ENCODE results near the gene MIOS.

The MIOS gene

GRCh38 chr7:7607010-7607409, 40.3 kb downstream of the MIOS start:
- Histone ChIP-seq H3K4me3 (ENCODE audit: low read length) (no peak overlapping the region), H3K9ac (ENCODE audit: low read length) (no peak overlapping the region), H3K27me3 (ENCODE audit: control insufficient read depth, insufficient read depth, low read length) (no peaks in the 10 kb centered on the region), H3K9me3 (ENCODE audit: control insufficient read depth, low read length) (no peaks in the 10 kb centered on the region), H3K4me1 (ENCODE audit: control insufficient read depth, insufficient read depth, low read length) (no peaks in the 10 kb centered on the region), H3K36me3 (ENCODE audit: control insufficient read depth, insufficient read depth, low read length) (no peaks in the 10 kb centered on the region)

- Histone ChIP-seq H3K4me1 (ENCODE audit: control insufficient read depth, insufficient read depth, low read length) (no peaks in the 10 kb centered on the region), H3K9me3 (ENCODE audit: control insufficient read depth, low read length) (no peaks in the 10 kb centered on the region), H3K27me3 (ENCODE audit: control insufficient read depth, insufficient read depth, low read length) (no peaks in the 10 kb centered on the region), H3K9ac (ENCODE audit: low read length) (no peak overlapping the region), H3K36me3 (ENCODE audit: control insufficient read depth, insufficient read depth, low read length) (no peaks in the 10 kb centered on the region), H3K4me3 (ENCODE audit: low read length) (no peak overlapping the region)
These were observed 42.6 kb downstream of the MIOS start for GRCh38 chr7:7609330-7609729.

- no peak overlapping the region for H3K4me3 ChIP-seq (ENCODE audit: low read length)
- no peaks in the 10 kb centered on the region for H3K4me1 ChIP-seq (ENCODE audit: control insufficient read depth, insufficient read depth, low read length)
- no peaks in the 10 kb centered on the region for H3K36me3 ChIP-seq (ENCODE audit: control insufficient read depth, insufficient read depth, low read length)
- no peaks in the 10 kb centered on the region for H3K27me3 ChIP-seq (ENCODE audit: control insufficient read depth, insufficient read depth, low read length)
- H3K9ac ChIP-seq (ENCODE audit: low read length): no peak overlapping the region
- H3K9me3 ChIP-seq (ENCODE audit: control insufficient read depth, low read length): no peaks in the 10 kb centered on the region
These were observed 45.8 kb downstream of the MIOS start for GRCh38 chr7:7612519-7612918.

- Histone ChIP-seq H3K9ac (ENCODE audit: low read length) (no peak overlapping the region), H3K27me3 (ENCODE audit: control insufficient read depth, insufficient read depth, low read length) (no peaks in the 10 kb centered on the region), H3K9me3 (ENCODE audit: control insufficient read depth, low read length) (no peaks in the 10 kb centered on the region), H3K36me3 (ENCODE audit: control insufficient read depth, insufficient read depth, low read length) (no peaks in the 10 kb centered on the region), H3K4me1 (ENCODE audit: control insufficient read depth, insufficient read depth, low read length) (no peaks in the 10 kb centered on the region), H3K4me3 (ENCODE audit: low read length) (no peak overlapping the region)
These were observed 46.5 kb downstream of the MIOS start for GRCh38 chr7:7613210-7613609.

- no peaks in the 10 kb centered on the region for H3K36me3 ChIP-seq (ENCODE audit: control insufficient read depth, insufficient read depth, low read length)
- no peaks in the 10 kb centered on the region for H3K4me1 ChIP-seq (ENCODE audit: control insufficient read depth, insufficient read depth, low read length)
- no peaks in the 10 kb centered on the region for H3K27me3 ChIP-seq (ENCODE audit: control insufficient read depth, insufficient read depth, low read length)
- H3K9ac ChIP-seq (ENCODE audit: low read length): no peak overlapping the region
- no peaks in the 10 kb centered on the region for H3K9me3 ChIP-seq (ENCODE audit: control insufficient read depth, low read length)
- no peak overlapping the region for H3K4me3 ChIP-seq (ENCODE audit: low read length)
These were observed 47.5 kb downstream of the MIOS start for GRCh38 chr7:7614018-7614741.

GRCh38 chr7:7617550-7617949, 50.9 kb downstream of the MIOS start:
- no peak overlapping the region for H3K9ac ChIP-seq (ENCODE audit: low read length)
- H3K4me1 ChIP-seq (ENCODE audit: control insufficient read depth, insufficient read depth, low read length): no peaks in the 10 kb centered on the region
- H3K4me3 ChIP-seq (ENCODE audit: low read length): no peak overlapping the region
- no peaks in the 10 kb centered on the region for H3K27me3 ChIP-seq (ENCODE audit: control insufficient read depth, insufficient read depth, low read length)
- no peaks in the 10 kb centered on the region for H3K36me3 ChIP-seq (ENCODE audit: control insufficient read depth, insufficient read depth, low read length)
- H3K9me3 ChIP-seq (ENCODE audit: control insufficient read depth, low read length): no peaks in the 10 kb centered on the region

- Histone ChIP-seq H3K4me3 (ENCODE audit: low read length) (no peak overlapping the region), H3K36me3 (ENCODE audit: control insufficient read depth, insufficient read depth, low read length) (no peaks in the 10 kb centered on the region), H3K27me3 (ENCODE audit: control insufficient read depth, insufficient read depth, low read length) (no peaks in the 10 kb centered on the region), H3K9me3 (ENCODE audit: control insufficient read depth, low read length) (no peaks in the 10 kb centered on the region), H3K9ac (ENCODE audit: low read length) (no peak overlapping the region), H3K4me1 (ENCODE audit: control insufficient read depth, insufficient read depth, low read length) (no peaks in the 10 kb centered on the region)
These were observed 51.7 kb downstream of the MIOS start for GRCh38 chr7:7618410-7618809.

GRCh38 chr7:7620236-7620635, 53.6 kb downstream of the MIOS start:
- no peaks in the 10 kb centered on the region for H3K4me1 ChIP-seq (ENCODE audit: control insufficient read depth, insufficient read depth, low read length)
- no peaks in the 10 kb centered on the region for H3K27me3 ChIP-seq (ENCODE audit: control insufficient read depth, insufficient read depth, low read length)
- H3K4me3 ChIP-seq (ENCODE audit: low read length): no peak overlapping the region
- H3K9ac ChIP-seq (ENCODE audit: low read length): no peak overlapping the region
- no peaks in the 10 kb centered on the region for H3K9me3 ChIP-seq (ENCODE audit: control insufficient read depth, low read length)
- H3K36me3 ChIP-seq (ENCODE audit: control insufficient read depth, insufficient read depth, low read length): no peaks in the 10 kb centered on the region

GRCh38 chr7:7620644-7621210, 54.0 kb downstream of the MIOS start:
- Histone ChIP-seq H3K27me3 (ENCODE audit: control insufficient read depth, insufficient read depth, low read length) (no peaks in the 10 kb centered on the region), H3K9ac (ENCODE audit: low read length) (no peak overlapping the region), H3K36me3 (ENCODE audit: control insufficient read depth, insufficient read depth, low read length) (no peaks in the 10 kb centered on the region), H3K4me3 (ENCODE audit: low read length) (no peak overlapping the region), H3K9me3 (ENCODE audit: control insufficient read depth, low read length) (no peaks in the 10 kb centered on the region), H3K4me1 (ENCODE audit: control insufficient read depth, insufficient read depth, low read length) (no peaks in the 10 kb centered on the region)

GRCh38 chr7:7628476-7628875, 61.8 kb downstream of the MIOS start:
- no peak overlapping the region for H3K9ac ChIP-seq (ENCODE audit: low read length)

GRCh38 chr7:7630626-7631329, 64.1 kb downstream of the MIOS start:
- H3K27me3 ChIP-seq (ENCODE audit: control insufficient read depth, insufficient read depth, low read length): no peaks in the 10 kb centered on the region
- no peaks in the 10 kb centered on the region for H3K36me3 ChIP-seq (ENCODE audit: control insufficient read depth, insufficient read depth, low read length)
- no peaks in the 10 kb centered on the region for H3K9me3 ChIP-seq (ENCODE audit: control insufficient read depth, low read length)
- no peaks in the 10 kb centered on the region for H3K4me1 ChIP-seq (ENCODE audit: control insufficient read depth, insufficient read depth, low read length)
- H3K4me3 ChIP-seq (ENCODE audit: low read length): no peak overlapping the region
- H3K9ac ChIP-seq (ENCODE audit: low read length): no peak overlapping the region

More at GRCh38 chr7:7628476-7628875, 61.8 kb downstream of the MIOS start:
- H3K36me3 ChIP-seq (ENCODE audit: control insufficient read depth, insufficient read depth, low read length): no peaks in the 10 kb centered on the region
- H3K9me3 ChIP-seq (ENCODE audit: control insufficient read depth, low read length): no peaks in the 10 kb centered on the region
- H3K4me3 ChIP-seq (ENCODE audit: low read length): no peak overlapping the region
- H3K27me3 ChIP-seq (ENCODE audit: control insufficient read depth, insufficient read depth, low read length): no peaks in the 10 kb centered on the region
- H3K4me1 ChIP-seq (ENCODE audit: control insufficient read depth, insufficient read depth, low read length): no peaks in the 10 kb centered on the region

GRCh38 chr7:7639421-7639820, 72.7 kb downstream of the MIOS start:
- H3K36me3 ChIP-seq (ENCODE audit: control insufficient read depth, insufficient read depth, low read length): no peaks in the 10 kb centered on the region
- H3K4me1 ChIP-seq (ENCODE audit: control insufficient read depth, insufficient read depth, low read length): peaks cover 5% of the 10 kb centered on the region
- peak overlapping the region; percentile 62 for H3K4me3 ChIP-seq (ENCODE audit: low read length)
- no peaks in the 10 kb centered on the region for H3K9me3 ChIP-seq (ENCODE audit: control insufficient read depth, low read length)
- peak overlapping the region; percentile 74 for H3K9ac ChIP-seq (ENCODE audit: low read length)
- no peaks in the 10 kb centered on the region for H3K27me3 ChIP-seq (ENCODE audit: control insufficient read depth, insufficient read depth, low read length)

Data from mucosa of stomach (tissue), 1 donor.